Neural cell (in vitro differentiated cells): ENCODE results near the gene PRR12. TPM values are rescaled to one million over a fixed set of nuclear protein-coding genes. Genes with fewer than 3 reads are reported as not detected.
A peak's percentile ranks its signal among the peaks of the same experiment; 100 is the strongest.

ENCODE experiments used
- H2AFZ ChIP-seq: fragments of 200-600, 300-800 bp; sonication (generic), shearing (Covaris generic); 2 replicates; pipeline ENCODE4 v1.6.0; 2014; ENCODE audit warnings: low read depth, mild to moderate bottlenecking, antibody characterized with exemption, low read length, moderate library complexity
- H3F3A ChIP-seq: fragments of 200-600 bp; shearing (Covaris generic); 2 replicates; pipeline ENCODE4 v1.6.1; 2016; ENCODE audit warnings: mild to moderate bottlenecking, moderate library complexity, mixed read lengths, antibody characterized with exemption, low read length; ENCODE audit not compliant: insufficient read depth, poor library complexity, severe bottlenecking
- H3K27ac ChIP-seq: fragments of 200-600, 300-800 bp; sonication (generic), shearing (Covaris generic); 2 replicates; pipeline ENCODE4 v1.5.1; 2014; ENCODE audit warnings: mild to moderate bottlenecking, low read length, moderate library complexity
- H3K27me3 ChIP-seq: fragments of 300-800, 200-600 bp; sonication (generic), shearing (Covaris generic); 2 replicates; pipeline ENCODE4 v1.6.0; 2014; ENCODE audit warnings: mild to moderate bottlenecking, low read depth, low read length, moderate library complexity; ENCODE audit not compliant: insufficient read depth
- H3K36me3 ChIP-seq: fragments of 300-800, 200-600 bp; sonication (generic), shearing (Covaris generic); 2 replicates; pipeline ENCODE4 v1.5.1; 2014; ENCODE audit warnings: mild to moderate bottlenecking, antibody characterized with exemption, low read length, moderate library complexity; ENCODE audit not compliant: insufficient read depth
- H3K4me2 ChIP-seq: fragments of 300-800, 200-600 bp; sonication (generic), shearing (Covaris generic); 2 replicates; pipeline ENCODE4 v1.6.0; 2014; ENCODE audit warnings: mild to moderate bottlenecking, low read length
- H3K4me3 ChIP-seq: fragments of 300-800, 200-600 bp; sonication (generic), shearing (Covaris generic); 2 replicates; pipeline ENCODE4 v1.5.1; 2014; ENCODE audit warnings: mild to moderate bottlenecking, low read length, moderate library complexity
- H3K79me2 ChIP-seq: fragments of 200-600 bp; shearing (Covaris generic); replicated peaks from 2 replicates; pipeline ENCODE4 v1.6.0; 2014; ENCODE audit warnings: mild to moderate bottlenecking, low read length, moderate library complexity; ENCODE audit not compliant: insufficient read depth
- H3K9ac ChIP-seq: fragments of 300-800, 200-600 bp; sonication (generic), shearing (Covaris generic); 2 replicates; pipeline ENCODE4 v1.6.1; 2016; ENCODE audit warnings: mild to moderate bottlenecking, low read length, mixed read lengths
- H3K9me2 ChIP-seq: fragments of 200-600 bp; shearing (Covaris generic); 2 replicates; pipeline ENCODE4 v1.6.1; 2016; ENCODE audit warnings: mild to moderate bottlenecking, low read length, mixed read lengths; ENCODE audit not compliant: insufficient read depth
- H3K9me3 ChIP-seq: fragments of 200-600, 300-800 bp; sonication (generic), shearing (Covaris generic); 2 replicates; pipeline ENCODE4 v1.6.1; 2016; ENCODE audit warnings: mild to moderate bottlenecking, mixed run types, low read length, moderate library complexity, mixed read lengths
- H4K20me1 ChIP-seq: fragments of 200-600 bp; shearing (Covaris generic); 2 replicates; pipeline ENCODE4 v1.6.1; 2016; ENCODE audit warnings: mild to moderate bottlenecking, mixed run types; ENCODE audit not compliant: insufficient read depth
- CTCF ChIP-seq: fragments of 450-650 bp; IDR thresholded peaks from 2 replicates; pipeline ENCODE4 v1.5.1; 2014; ENCODE audit warnings: antibody characterized with exemption, mild to moderate bottlenecking, moderate library complexity; ENCODE audit not compliant: poor library complexity, severe bottlenecking
- EP300 ChIP-seq: fragments of 450-650 bp; conservative IDR thresholded peaks from 2 replicates; pipeline ENCODE4 v1.6.1; 2014; ENCODE audit warnings: antibody characterized with exemption, mild to moderate bottlenecking, moderate library complexity; ENCODE audit not compliant: poor library complexity, severe bottlenecking
- EZH2 ChIP-seq: fragments of 200-600, 300-800 bp; shearing (Covaris generic), sonication (generic); IDR thresholded peaks from 2 replicates; pipeline ENCODE4 v1.6.1; 2014; ENCODE audit warnings: antibody characterized with exemption, low read length, borderline replicate concordance, mild to moderate bottlenecking; ENCODE audit not compliant: insufficient read depth, poor library complexity, severe bottlenecking
- MXI1 ChIP-seq: fragments of 450-650 bp; conservative IDR thresholded peaks from 2 replicates; pipeline ENCODE4 v1.6.1; 2014; ENCODE audit warnings: antibody characterized with exemption, mild to moderate bottlenecking; ENCODE audit not compliant: poor library complexity, severe bottlenecking
- POLR2AphosphoS5 ChIP-seq: IDR thresholded peaks from 2 replicates; pipeline ENCODE4 v1.6.1; 2012
- RAD21 ChIP-seq: fragments of 450-650 bp; conservative IDR thresholded peaks from 2 replicates; pipeline ENCODE4 v1.6.1; 2014; ENCODE audit warnings: antibody characterized with exemption, mild to moderate bottlenecking, moderate library complexity
- REST ChIP-seq: IDR thresholded peaks from 2 replicates; pipeline ENCODE4 v1.6.1; 2012; ENCODE audit warnings: borderline replicate concordance
- SMC3 ChIP-seq: fragments of 450-650 bp; conservative IDR thresholded peaks from 2 replicates; pipeline ENCODE4 v1.6.1; 2014; ENCODE audit warnings: antibody characterized with exemption, mild to moderate bottlenecking, moderate library complexity; ENCODE audit not compliant: poor library complexity
- TAF1 ChIP-seq: IDR thresholded peaks from 2 replicates; pipeline ENCODE4 v1.6.1; 2012; ENCODE audit warnings: low read depth
- polyA plus RNA-seq: library from polyadenylated mRNA; depleted of rRNA; stranded (reverse); fragments of >200 nt; gene quantifications from 2 replicates; pipeline ENCODE4 v1.2.3, GENCODE V29; 2014
- small RNA-seq, 3 experiments: library from RNA; depleted of rRNA; stranded (forward); fragments of <200 nt; gene quantifications; one replicate each; pipeline ENCODE3, GENCODE V24; 2012

Gene PRR12
- polyA plus RNA-seq, 1 donor from 2014 or later = 1.2 TPM

GRCh38 chr19:49672131-49672919 is 81.3 kb downstream of the PRR12 start:
- no peak overlapping the region for H3K9ac ChIP-seq
- H2AFZ ChIP-seq = no peak overlapping the region
- H3K4me2 ChIP-seq = no peak overlapping the region
- no peaks in the 10 kb centered on the region for H3K9me2 ChIP-seq
- no peaks in the 10 kb centered on the region for H3K36me3 ChIP-seq
- H3K79me2 ChIP-seq = no peaks in the 10 kb centered on the region
- TF ChIP-seq REST = no peak
- no peak for TF ChIP-seq EP300
- no peak for TF ChIP-seq TAF1
- peak; percentile 80 for TF ChIP-seq CTCF
- peak; percentile 71 for TF ChIP-seq SMC3
- TF ChIP-seq POLR2AphosphoS5 = no peak
- TF ChIP-seq EZH2 = no peak
- TF ChIP-seq RAD21 = peak; percentile 54
- no peak for TF ChIP-seq MXI1
- H3K9me3 ChIP-seq = no peaks in the 10 kb centered on the region
- no peak overlapping the region for H3K27ac ChIP-seq
- H3K27me3 ChIP-seq = no peaks in the 10 kb centered on the region
- no peaks in the 10 kb centered on the region for H4K20me1 ChIP-seq
- H3F3A ChIP-seq = no peaks in the 10 kb centered on the region
- H3K4me3 ChIP-seq = peak overlapping the region; percentile 22

Small RNA genes lying within 50 kb of the gene (small RNA-seq; reads per million reads assigned to genes)
- gene RF00019 = 0 to 1.2 (median 0) reads per million in 3 experiments

Other genes with a start within 250 kb of the PRR12 start
- gene TEAD2, start 228.8 kb upstream of the PRR12 start, polyA plus RNA-seq = 1.0 and 1.3 TPM in 2 replicates
- 2.8 TPM in 1 of 2 replicates, not detected in the other for gene DKKL1, start 227.3 kb upstream of the PRR12 start, polyA plus RNA-seq
- 0.11 TPM in 1 of 2 replicates, not detected in the other for gene KASH5, start 202.9 kb upstream of the PRR12 start, polyA plus RNA-seq
- gene PTH2, start 167.7 kb upstream of the PRR12 start, polyA plus RNA-seq = not detected in 2 replicates
- not detected in 2 replicates for gene GFY, start 165.8 kb upstream of the PRR12 start, polyA plus RNA-seq
- 0.07 TPM in 1 of 2 replicates, not detected in the other for gene SLC17A7, start 149.7 kb upstream of the PRR12 start, polyA plus RNA-seq
- 132 and 145 TPM in 2 replicates for gene PIH1D1, start 139.4 kb upstream of the PRR12 start, polyA plus RNA-seq
- gene ALDH16A1, start 138.0 kb upstream of the PRR12 start, polyA plus RNA-seq = 13.5 and 16.7 TPM in 2 replicates
- not detected in 2 replicates for gene FLT3LG, start 117.0 kb upstream of the PRR12 start, polyA plus RNA-seq
- gene RPL13A, start 103.6 kb upstream of the PRR12 start, polyA plus RNA-seq = 2,313 and 2,518 TPM in 2 replicates
- gene RPS11, start 94.7 kb upstream of the PRR12 start, polyA plus RNA-seq = 4,020 and 4,439 TPM in 2 replicates
- gene FCGRT, start 78.5 kb upstream of the PRR12 start, polyA plus RNA-seq = 1.7 TPM in 1 of 2 replicates, not detected in the other
- not detected in 2 replicates for gene RCN3, start 63.2 kb upstream of the PRR12 start, polyA plus RNA-seq
- gene NOSIP, start 10.6 kb upstream of the PRR12 start, polyA plus RNA-seq = 129 and 153 TPM in 2 replicates
- not detected in 2 replicates for gene PRRG2, start 9.9 kb upstream of the PRR12 start, polyA plus RNA-seq
- 1.2 TPM in 1 of 2 replicates, not detected in the other for gene RRAS, start 49.0 kb downstream of the PRR12 start, polyA plus RNA-seq
- 11.9 and 12.8 TPM in 2 replicates for gene SCAF1, start 51.0 kb downstream of the PRR12 start, polyA plus RNA-seq
- 31.3 and 39.4 TPM in 2 replicates for gene IRF3, start 74.7 kb downstream of the PRR12 start, polyA plus RNA-seq
- 1.1 TPM in 1 of 2 replicates, not detected in the other for gene BCL2L12, start 74.8 kb downstream of the PRR12 start, polyA plus RNA-seq
- 610 and 682 TPM in 2 replicates for gene PRMT1, start 86.1 kb downstream of the PRR12 start, polyA plus RNA-seq
- 6.7 and 7.2 TPM in 2 replicates for gene ADM5, start 98.4 kb downstream of the PRR12 start, polyA plus RNA-seq
- 204 and 240 TPM in 2 replicates for gene CPT1C, start 99.9 kb downstream of the PRR12 start, polyA plus RNA-seq
- gene TSKS, start 172.1 kb downstream of the PRR12 start, polyA plus RNA-seq = not detected in 2 replicates
- 40.8 and 53.4 TPM in 2 replicates for gene AP2A1, start 175.8 kb downstream of the PRR12 start, polyA plus RNA-seq
- gene FUZ, start 222.1 kb downstream of the PRR12 start, polyA plus RNA-seq = 32.9 and 35.4 TPM in 2 replicates
- gene MED25, start 227.1 kb downstream of the PRR12 start, polyA plus RNA-seq = 18.9 and 22.0 TPM in 2 replicates